H9 (cell line): ENCODE data around the gene HNRNPA3. TPM values are rescaled to one million over a fixed set of nuclear protein-coding genes. Genes with fewer than 3 reads are reported as not detected.

ENCODE experiments used
- DNase-seq: peaks from one replicate; pipeline ENCODE4 v3.0.0-alpha.2; 2017
- H2AFZ ChIP-seq: one replicate; pipeline ENCODE4 v1.6.1; 2013; ENCODE audit warnings: mild to moderate bottlenecking, low read length, control low read depth, moderate library complexity
- H2AK5ac ChIP-seq: 2 replicates; pipeline ENCODE4 v1.6.1; 2013; ENCODE audit warnings: low read length, control low read depth, mixed read lengths; ENCODE audit not compliant: insufficient read length
- H2BK120ac ChIP-seq: one replicate; pipeline ENCODE4 v1.6.1; 2013; ENCODE audit warnings: low read depth, mild to moderate bottlenecking, low read length, control low read depth, inconsistent platforms; ENCODE audit not compliant: poor library complexity, severe bottlenecking
- H2BK12ac ChIP-seq: 2 replicates; pipeline ENCODE4 v1.6.1; 2013; ENCODE audit warnings: low read length, control low read depth, mixed read lengths, low read depth; ENCODE audit not compliant: insufficient read length
- H2BK15ac ChIP-seq: 2 replicates; pipeline ENCODE4 v1.6.1; 2013; ENCODE audit warnings: low read depth, low read length, control low read depth
- H2BK20ac ChIP-seq: one replicate; pipeline ENCODE4 v1.6.1; 2013; ENCODE audit warnings: low read depth, mild to moderate bottlenecking, low read length, control low read depth, inconsistent platforms; ENCODE audit not compliant: poor library complexity, severe bottlenecking
- H2BK5ac ChIP-seq: 2 replicates; pipeline ENCODE4 v1.6.1; 2013; ENCODE audit warnings: low read length, control low read depth, mixed read lengths; ENCODE audit not compliant: insufficient read length
- H3K14ac ChIP-seq: 2 replicates; pipeline ENCODE4 v1.6.1; 2013; ENCODE audit warnings: low read length, control low read depth; ENCODE audit not compliant: insufficient read depth
- H3K18ac ChIP-seq: 2 replicates; pipeline ENCODE4 v1.6.1; 2013; ENCODE audit warnings: low read depth, mild to moderate bottlenecking, mixed read lengths, low read length, control low read depth; ENCODE audit not compliant: insufficient read length
- H3K23ac ChIP-seq: 2 replicates; pipeline ENCODE4 v1.6.1; 2013; ENCODE audit warnings: low read length, control low read depth, mixed read lengths, low read depth; ENCODE audit not compliant: insufficient read length
- H3K23me2 ChIP-seq: 2 replicates; pipeline ENCODE4 v1.6.1; 2013; ENCODE audit warnings: low read depth, mild to moderate bottlenecking, mixed read lengths, low read length, control low read depth; ENCODE audit not compliant: insufficient read length, poor library complexity, severe bottlenecking
- H3K27ac ChIP-seq: 2 replicates; pipeline ENCODE4 v1.5.1; 2013; ENCODE audit warnings: low read length, control low read depth, mixed read lengths, low read depth; ENCODE audit not compliant: insufficient read length
- H3K27me3 ChIP-seq: 2 replicates; pipeline ENCODE4 v1.6.1; 2013; ENCODE audit warnings: low read length, control low read depth, inconsistent platforms; ENCODE audit not compliant: insufficient read depth
- H3K4ac ChIP-seq: 2 replicates; pipeline ENCODE4 v1.6.1; 2013; ENCODE audit warnings: low read depth, mild to moderate bottlenecking, control low read depth, inconsistent platforms, low read length, moderate library complexity
- H3K4me1 ChIP-seq: 2 replicates; pipeline ENCODE4 v1.6.1; 2013; ENCODE audit warnings: low read length, control low read depth, inconsistent platforms; ENCODE audit not compliant: insufficient read depth
- H3K4me2 ChIP-seq: 2 replicates; pipeline ENCODE4 v1.6.1; 2013; ENCODE audit warnings: low read length, control low read depth, mixed read lengths; ENCODE audit not compliant: insufficient read length, insufficient read depth
- H3K56ac ChIP-seq: 2 replicates; pipeline ENCODE4 v1.6.1; 2013; ENCODE audit warnings: low read depth, mild to moderate bottlenecking, mixed read lengths, low read length, control low read depth; ENCODE audit not compliant: insufficient read length
- H3K79me1 ChIP-seq: 2 replicates; pipeline ENCODE4 v1.6.1; 2013; ENCODE audit warnings: low read depth, mild to moderate bottlenecking, moderate library complexity, low read length, control low read depth, inconsistent platforms; ENCODE audit not compliant: insufficient read depth, poor library complexity, severe bottlenecking
- H3K79me2 ChIP-seq: 2 replicates; pipeline ENCODE4 v1.6.1; 2013; ENCODE audit warnings: low read length, control low read depth, inconsistent platforms; ENCODE audit not compliant: insufficient read depth
- H3K9ac ChIP-seq: 2 replicates; pipeline ENCODE4 v1.6.1; 2013; ENCODE audit warnings: low read length, control low read depth, mixed read lengths; ENCODE audit not compliant: insufficient read length; ENCODE audit errors: extremely low read depth
- H3K9me3 ChIP-seq: one replicate; pipeline ENCODE4 v1.6.1; 2013; ENCODE audit warnings: low read depth, low read length, inconsistent platforms; ENCODE audit not compliant: control insufficient read depth
- H3T11ph ChIP-seq: one replicate; pipeline ENCODE4 v1.6.1; 2013; ENCODE audit warnings: mild to moderate bottlenecking, low read length, control low read depth, inconsistent platforms
- H4K20me1 ChIP-seq: one replicate; pipeline ENCODE4 v1.6.1; 2013; ENCODE audit not compliant: control insufficient read depth, insufficient read length, insufficient read depth
- H4K5ac ChIP-seq: 2 replicates; pipeline ENCODE4 v1.6.1; 2013; ENCODE audit warnings: low read depth, mild to moderate bottlenecking, mixed read lengths, low read length, control low read depth; ENCODE audit not compliant: insufficient read length
- H4K8ac ChIP-seq: replicated peaks from 2 replicates; pipeline ENCODE4 v1.6.1; 2013; ENCODE audit warnings: low read length, control low read depth, mixed read lengths, low read depth; ENCODE audit not compliant: insufficient read length
- H4K91ac ChIP-seq: 2 replicates; pipeline ENCODE4 v1.6.1; 2013; ENCODE audit warnings: low read depth, mild to moderate bottlenecking, moderate library complexity, mixed read lengths, low read length, control low read depth; ENCODE audit not compliant: insufficient read length
- H3K27ac Mint-ChIP-seq, 3 experiments: 2 replicates in 2 of 3; 3 replicates in 1 of 3; pipeline ENCODE4 v1.8.0; 2020 to 2021; ENCODE audit warnings: mixed read lengths in 3 of 3, mild to moderate bottlenecking in 1 of 3, moderate library complexity in 1 of 3
- H3K27me3 Mint-ChIP-seq: 2 replicates; pipeline ENCODE4 v1.8.0; 2021; ENCODE audit warnings: low read depth, mild to moderate bottlenecking, moderate library complexity, mixed read lengths
- H3K36me3 Mint-ChIP-seq, 3 experiments: 2 replicates in 2 of 3; 3 replicates in 1 of 3; pipeline ENCODE4 v1.8.0; 2020 to 2021; ENCODE audit warnings: low read depth in 3 of 3, mixed read lengths in 3 of 3; ENCODE audit not compliant: insufficient read depth in 1 of 3
- H3K4me1 Mint-ChIP-seq, 2 experiments: 2 replicates each; pipeline ENCODE4 v1.8.0; 2020; ENCODE audit warnings: mixed read lengths in 2 of 2
- H3K4me3 Mint-ChIP-seq, 2 experiments: 2 replicates in 1 of 2; 3 replicates in 1 of 2; pipeline ENCODE4 v1.8.0; 2020 to 2021; ENCODE audit warnings: mild to moderate bottlenecking in 2 of 2, mixed read lengths in 2 of 2, moderate library complexity in 1 of 2
- H3K9me3 Mint-ChIP-seq, 2 experiments: 2 replicates in 1 of 2; 3 replicates in 1 of 2; pipeline ENCODE4 v1.8.0; 2020; ENCODE audit warnings: mild to moderate bottlenecking in 2 of 2, mixed read lengths in 2 of 2, moderate library complexity in 1 of 2
- CTCF ChIP-seq: fragments of 200-600 bp; sonication (generic); conservative IDR thresholded peaks from 3 replicates; pipeline ENCODE4 v1.8.0; 2021; ENCODE audit warnings: antibody characterized with exemption, mild to moderate bottlenecking
- WGBS: extraction: QIAGEN DNeasy Blood & Tissue Kit; methylation state at CpG from one replicate; pipeline ENCODE4 v1.1.7; 2013; ENCODE audit warnings: missing lambda C conversion rate, low lambda C conversion rate, mixed read lengths; ENCODE audit not compliant: insufficient read length; ENCODE audit errors: extremely low coverage; 5-methylcytosine and 5-hydroxymethylcytosine counted together
- total RNA-seq: library from RNA; stranded (reverse); gene quantifications from 2 replicates; pipeline ENCODE4 v1.2.1, GENCODE V29; 2021

Gene HNRNPA3
- total RNA-seq, 1 experiment from 2014 or later = 405 TPM

- Histone ChIP-seq H3K4me1 (peaks cover 2% of the 10 kb centered on the region; the same call in 1 of the 2 replicates), H3K9me3 (no peaks in the 10 kb centered on the region), H2BK120ac (no peak overlapping the region), H3K23me2 (no peaks in the 10 kb centered on the region), H3K14ac (no peak overlapping the region; the same call in 1 of the 2 replicates), H3K18ac (no peak overlapping the region), H4K20me1 (no peaks in the 10 kb centered on the region), H2BK12ac (no peak overlapping the region), H4K5ac (no peak overlapping the region), H3K9ac (no peak overlapping the region), H3K4ac (no peak overlapping the region), H3K27ac (no peak overlapping the region), H4K91ac (no peak overlapping the region), H3K4me2 (no peak overlapping the region), H3K56ac (no peak overlapping the region), H2BK20ac (no peak overlapping the region), H2AFZ (no peak overlapping the region), H3K79me2 (peaks cover 41% of the 10 kb centered on the region), H3T11ph (no peak overlapping the region), H2AK5ac (no peak overlapping the region), H2BK5ac (no peak overlapping the region), H3K27me3 (no peaks in the 10 kb centered on the region), H3K79me1 (peaks cover 12% of the 10 kb centered on the region), H4K8ac (no peak overlapping the region), H2BK15ac (no peak overlapping the region), H3K23ac (no peak overlapping the region)
- WGBS = no CpG with 5 or more reads among the region's 5 CpGs
- Mint-ChIP-seq H3K4me3 (no peak overlapping the region), H3K9me3 (no peaks in the 10 kb centered on the region), H3K27me3 (no peaks in the 10 kb centered on the region), H3K4me1 (peaks cover 47 to 57% of the 10 kb centered on the region in 2 experiments), H3K27ac (no peak overlapping the region), H3K36me3 (peaks cover 2 to 4% (median 3%) of the 10 kb centered on the region in 3 experiments)
- no peak for DNase-seq
- TF ChIP-seq CTCF = no peak
These were observed 37.9 kb downstream of the HNRNPA3 start for GRCh38 chr2:177250461-177250860.
